D721Med (cell line): ENCODE data around the gene SPANXC.

Experiments used
- DNase-seq: peaks from one replicate; pipeline ENCODE4 v3.0.0; 2011; ENCODE audit warnings: low spot score; ENCODE audit not compliant: insufficient read length
- FAIRE-seq: peaks from 2 replicates; lab custom pipeline; 2011; peaks lifted over from hg19 to GRCh38; lab: Jason Lieb, UNC
- TF ChIP-seq, protein P1 (sequence below): IDR thresholded peaks from 2 replicates; pipeline ENCODE4 v1.5.1; 2012; ENCODE audit warnings: mild to moderate bottlenecking, control low read depth; ENCODE audit not compliant: insufficient read depth; ENCODE audit errors: missing control alignments

SPANXC gene

DNA sequence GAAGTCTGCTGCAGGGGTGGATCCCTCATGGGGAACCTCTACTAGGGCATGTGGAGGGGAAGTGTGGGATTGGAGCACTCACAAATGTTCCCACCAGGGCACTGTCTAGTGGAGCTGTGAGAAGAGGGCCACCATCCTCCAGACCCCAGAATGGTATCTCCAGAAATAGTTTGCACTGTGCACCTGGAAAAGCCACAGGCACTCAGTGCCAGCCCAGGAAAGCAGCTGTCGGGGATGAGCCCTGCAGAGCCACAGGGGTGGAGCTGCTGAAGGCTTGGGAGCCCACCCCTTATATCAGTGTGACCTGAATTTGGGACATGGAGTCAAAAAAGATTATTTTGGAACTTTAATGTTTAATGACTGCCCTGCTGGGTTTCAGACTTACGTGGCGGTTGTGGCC is 40.4 kb downstream of the SPANXC start:
- TF ChIP-seq, protein P1, sequence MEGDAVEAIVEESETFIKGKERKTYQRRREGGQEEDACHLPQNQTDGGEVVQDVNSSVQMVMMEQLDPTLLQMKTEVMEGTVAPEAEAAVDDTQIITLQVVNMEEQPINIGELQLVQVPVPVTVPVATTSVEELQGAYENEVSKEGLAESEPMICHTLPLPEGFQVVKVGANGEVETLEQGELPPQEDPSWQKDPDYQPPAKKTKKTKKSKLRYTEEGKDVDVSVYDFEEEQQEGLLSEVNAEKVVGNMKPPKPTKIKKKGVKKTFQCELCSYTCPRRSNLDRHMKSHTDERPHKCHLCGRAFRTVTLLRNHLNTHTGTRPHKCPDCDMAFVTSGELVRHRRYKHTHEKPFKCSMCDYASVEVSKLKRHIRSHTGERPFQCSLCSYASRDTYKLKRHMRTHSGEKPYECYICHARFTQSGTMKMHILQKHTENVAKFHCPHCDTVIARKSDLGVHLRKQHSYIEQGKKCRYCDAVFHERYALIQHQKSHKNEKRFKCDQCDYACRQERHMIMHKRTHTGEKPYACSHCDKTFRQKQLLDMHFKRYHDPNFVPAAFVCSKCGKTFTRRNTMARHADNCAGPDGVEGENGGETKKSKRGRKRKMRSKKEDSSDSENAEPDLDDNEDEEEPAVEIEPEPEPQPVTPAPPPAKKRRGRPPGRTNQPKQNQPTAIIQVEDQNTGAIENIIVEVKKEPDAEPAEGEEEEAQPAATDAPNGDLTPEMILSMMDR = no peak
- DNase-seq (no peak), FAIRE-seq (no peak)
